NCI-H2107 (cell line): Measurements from ENCODE around the gene RNF145.
"Not testable (repeated sequence)": the region's sequence is repeated elsewhere in the genome, so short reads cannot be mapped to it uniquely, and the experiment has no call there.

Experiments
- DNase-seq: peaks from one replicate; lab custom pipeline; 2025; lab: John Stamatoyannopoulos, UW

Gene RNF145

GRCh38 chr5:159190170-159190569 lies 19.2 kb downstream of the RNF145 start:
- DNase-seq = no peak

DNA sequence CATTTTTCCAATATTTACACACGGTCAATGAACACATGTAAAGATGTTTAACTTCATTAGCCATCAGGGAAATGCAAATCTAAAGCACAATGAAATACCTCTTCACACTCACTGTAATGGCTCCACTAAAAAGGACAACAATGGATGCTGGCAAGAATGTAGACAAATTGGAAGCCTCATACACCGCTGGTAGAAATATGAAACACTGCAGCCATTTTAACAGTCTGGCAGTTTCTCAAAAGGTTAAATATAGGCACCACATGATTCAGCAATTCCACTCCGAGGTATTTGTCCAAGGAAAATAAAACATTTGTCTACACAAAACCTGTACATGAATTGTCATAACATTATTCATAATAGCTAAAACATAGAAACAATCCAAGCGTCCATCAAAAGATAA lies 20.0 kb downstream of the RNF145 start:
- no peak for DNase-seq

DNA sequence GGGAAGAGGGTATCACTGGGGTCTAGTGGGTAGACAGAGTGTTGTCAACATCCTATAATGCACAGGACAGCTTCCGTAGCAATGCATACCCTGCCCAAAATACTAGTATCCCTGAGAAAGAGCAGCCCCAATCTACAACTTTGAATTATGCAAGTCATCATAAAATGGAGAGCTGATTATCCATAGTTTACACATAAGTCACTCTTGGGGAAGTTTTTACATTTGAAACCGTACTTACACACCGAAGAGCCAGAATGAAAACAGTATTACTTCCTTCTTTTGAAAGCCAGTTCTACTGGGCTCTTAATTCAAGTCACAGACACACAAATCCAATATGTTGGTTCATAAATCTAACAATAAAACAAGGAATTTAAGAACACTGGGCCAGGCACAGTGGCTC lies 21.6 kb downstream of the RNF145 start:
- DNase-seq = no peak

GRCh38 chr5:159186319-159186718 lies 23.0 kb downstream of the RNF145 start:
- DNase-seq = no peak

GRCh38 chr5:159185773-159186172 lies 23.6 kb downstream of the RNF145 start:
- DNase-seq = no peak

- no peak for DNase-seq
Observed at GRCh38 chr5:159184858-159185381, 24.4 kb downstream of the RNF145 start.

DNA sequence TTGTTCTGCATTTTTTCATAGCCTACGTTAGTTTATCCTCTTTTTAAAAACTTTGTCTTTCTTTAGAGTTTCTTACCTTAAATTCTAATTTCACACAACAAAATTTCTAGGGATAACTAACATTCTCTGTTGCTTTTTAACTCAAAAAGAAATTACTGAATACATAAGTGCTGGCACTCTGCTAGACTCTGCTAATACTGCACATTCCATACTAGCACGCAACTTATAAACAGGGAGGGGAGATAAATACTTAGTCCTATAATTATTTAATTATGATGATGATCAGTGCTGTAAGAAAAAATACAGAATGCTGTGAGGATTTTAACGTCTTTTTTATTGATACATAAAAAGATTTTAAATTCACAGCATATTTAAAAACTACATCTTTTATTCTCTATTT lies 25.1 kb downstream of the RNF145 start:
- no peak for DNase-seq

DNA sequence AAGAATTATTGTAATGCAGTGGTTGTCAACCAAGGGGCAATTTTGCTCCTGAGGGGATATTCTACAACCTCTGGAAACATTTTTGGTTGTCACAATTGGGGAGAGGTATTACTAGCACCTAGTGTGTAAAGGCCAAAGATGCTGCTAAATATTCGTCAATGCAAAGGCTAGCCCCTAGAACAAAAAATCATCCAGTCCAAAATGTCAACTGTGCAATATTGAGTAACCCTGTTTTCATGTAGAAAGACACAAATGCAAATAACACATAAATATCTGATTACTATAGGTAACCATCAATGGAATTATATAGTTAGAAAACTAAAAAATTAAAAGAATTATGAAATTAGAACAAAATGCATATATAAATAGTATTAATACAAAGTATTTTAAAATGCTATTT lies 26.1 kb downstream of the RNF145 start:
- no peak for DNase-seq

DNA sequence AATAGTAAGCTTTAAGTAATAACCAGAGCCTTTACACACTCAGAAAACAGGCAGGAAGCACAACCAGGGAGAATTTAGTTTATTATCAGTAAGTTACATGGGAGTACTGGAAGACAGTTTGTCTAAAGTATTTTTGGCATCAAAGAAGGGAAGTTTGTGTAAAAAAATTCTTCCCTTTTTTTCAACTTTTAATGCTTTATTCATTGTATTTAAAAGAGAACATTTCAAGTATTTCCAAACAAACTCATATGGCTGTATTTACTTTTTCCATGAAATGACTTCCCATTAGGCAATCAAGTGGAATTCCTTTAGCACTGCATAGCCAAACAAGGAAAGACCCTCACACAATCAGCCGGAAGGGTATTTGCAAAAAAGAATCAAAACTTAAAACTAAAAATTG lies 26.7 kb downstream of the RNF145 start:
- DNase-seq = no peak

DNA sequence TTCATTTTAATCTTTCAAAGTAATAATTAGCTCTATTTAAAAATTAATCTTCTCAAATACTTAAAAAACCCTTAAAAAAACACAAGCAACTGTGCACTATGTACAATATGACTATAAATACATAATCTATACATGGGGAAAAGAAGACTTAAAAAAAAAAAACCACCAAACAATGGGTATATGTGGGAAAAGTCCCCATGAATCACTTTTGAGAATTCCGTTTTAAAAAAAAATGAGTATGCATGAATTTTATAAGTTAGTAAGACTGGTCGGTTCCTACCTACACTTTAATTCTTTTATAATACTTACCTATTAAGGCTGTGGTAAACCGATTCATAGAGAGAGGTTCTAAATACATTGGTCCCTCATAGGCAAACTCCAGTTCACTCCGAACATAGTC lies 27.7 kb downstream of the RNF145 start:
- DNase-seq = no peak

DNA sequence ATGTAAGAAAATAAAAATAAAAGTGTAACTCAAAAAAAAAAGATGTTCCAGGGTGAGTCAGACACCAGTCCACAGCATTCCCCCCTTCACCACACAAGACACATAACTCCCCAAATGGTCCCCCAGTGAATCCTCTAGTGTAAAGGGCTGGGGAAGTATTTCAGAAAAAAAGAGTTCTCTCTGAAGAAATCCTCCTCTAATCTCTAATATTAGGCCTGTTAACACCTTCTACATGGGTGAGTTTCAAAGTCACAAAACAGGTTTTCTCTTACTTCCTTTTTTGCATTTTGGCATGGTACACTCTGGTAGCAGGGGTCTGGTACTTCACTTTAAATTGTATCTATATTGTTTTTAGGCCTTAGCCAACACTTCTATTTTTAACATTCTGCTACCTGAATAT lies 28.2 kb downstream of the RNF145 start:
- DNase-seq = no peak

DNA sequence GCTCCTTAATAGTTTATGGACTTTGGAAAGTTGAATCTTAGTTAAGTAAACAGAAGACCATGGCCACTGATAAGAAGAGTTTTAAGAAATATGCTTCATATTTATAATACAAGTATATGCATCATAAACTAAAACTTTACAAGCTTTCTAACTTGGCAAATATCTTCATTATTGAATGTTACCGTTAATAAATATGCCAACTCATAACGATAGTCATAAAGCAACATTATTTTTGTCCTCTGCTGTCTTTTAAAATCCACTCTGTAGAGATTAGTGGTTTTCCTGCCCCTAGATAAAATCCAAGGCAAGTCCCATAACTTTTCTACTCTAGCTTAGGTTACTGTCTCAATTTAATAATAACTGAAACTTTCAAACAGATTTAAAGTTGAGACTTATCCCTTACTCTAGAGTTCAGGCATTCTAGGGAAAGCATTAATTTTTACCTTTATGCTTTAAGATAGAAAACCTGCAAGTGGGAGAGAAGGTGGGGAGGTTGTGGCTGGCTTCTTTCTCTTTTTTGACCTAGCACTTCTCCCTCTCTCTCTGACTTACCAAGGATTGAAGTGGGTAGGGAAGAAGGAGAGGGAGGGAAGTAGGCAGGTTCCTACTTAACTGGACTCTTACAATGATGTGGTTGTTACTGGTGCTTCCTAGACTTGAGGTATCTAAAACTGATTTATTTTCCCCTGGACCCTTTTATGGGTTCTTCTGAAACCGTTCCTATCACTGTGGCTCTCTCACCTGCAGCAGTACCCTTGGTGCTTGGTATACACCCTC lies 29.6 kb downstream of the RNF145 start:
- no peak for DNase-seq

DNA sequence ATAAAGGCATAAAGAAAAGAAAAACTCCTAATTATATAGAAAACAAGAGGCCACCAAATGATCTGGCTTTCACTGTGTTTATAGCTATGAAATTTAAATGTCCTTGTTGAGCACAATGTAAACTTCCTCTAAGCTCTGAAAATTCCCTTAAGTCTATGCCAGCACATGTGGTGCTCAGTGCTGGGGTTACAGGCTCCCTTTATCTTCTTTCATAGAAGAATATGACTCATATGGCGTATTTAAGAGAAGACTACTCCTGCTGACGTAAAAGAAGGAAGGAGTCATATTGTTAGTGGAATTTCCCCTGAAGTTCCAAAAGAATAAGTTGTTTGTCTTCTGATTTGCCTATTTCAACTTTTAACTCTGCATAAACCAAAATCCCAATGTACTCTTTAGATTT lies 30.4 kb downstream of the RNF145 start:
- no peak for DNase-seq

GRCh38 chr5:159175547-159175946 lies 33.8 kb downstream of the RNF145 start:
- no peak for DNase-seq

GRCh38 chr5:159174511-159175168 lies 34.7 kb downstream of the RNF145 start:
- DNase-seq = no peak

DNA sequence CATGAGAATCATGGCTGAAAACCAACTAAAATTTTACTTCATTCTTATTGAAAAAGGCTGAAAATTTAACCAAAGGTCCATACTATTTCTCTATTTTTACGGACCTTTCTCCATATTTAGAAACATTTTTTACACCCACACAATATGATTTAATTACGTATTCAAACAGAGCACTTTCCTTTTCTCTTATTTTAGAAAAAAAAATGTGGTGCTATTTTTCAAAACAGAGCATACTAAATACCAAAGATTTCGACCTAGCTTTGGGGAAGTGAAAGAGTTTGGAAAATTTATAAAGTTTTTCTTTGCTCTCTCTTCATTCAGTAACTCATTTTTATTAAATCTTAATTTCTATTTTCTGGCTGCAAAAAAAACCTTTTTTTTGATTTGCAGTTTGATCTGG lies 38.1 kb downstream of the RNF145 start:
- no peak for DNase-seq

- DNase-seq = no peak
Observed at GRCh38 chr5:159170021-159170420, 39.3 kb downstream of the RNF145 start.

GRCh38 chr5:159166416-159166815 lies 42.9 kb downstream of the RNF145 start:
- no peak for DNase-seq

- no peak for DNase-seq
Observed at GRCh38 chr5:159163701-159164046, 45.7 kb downstream of the RNF145 start.

DNA sequence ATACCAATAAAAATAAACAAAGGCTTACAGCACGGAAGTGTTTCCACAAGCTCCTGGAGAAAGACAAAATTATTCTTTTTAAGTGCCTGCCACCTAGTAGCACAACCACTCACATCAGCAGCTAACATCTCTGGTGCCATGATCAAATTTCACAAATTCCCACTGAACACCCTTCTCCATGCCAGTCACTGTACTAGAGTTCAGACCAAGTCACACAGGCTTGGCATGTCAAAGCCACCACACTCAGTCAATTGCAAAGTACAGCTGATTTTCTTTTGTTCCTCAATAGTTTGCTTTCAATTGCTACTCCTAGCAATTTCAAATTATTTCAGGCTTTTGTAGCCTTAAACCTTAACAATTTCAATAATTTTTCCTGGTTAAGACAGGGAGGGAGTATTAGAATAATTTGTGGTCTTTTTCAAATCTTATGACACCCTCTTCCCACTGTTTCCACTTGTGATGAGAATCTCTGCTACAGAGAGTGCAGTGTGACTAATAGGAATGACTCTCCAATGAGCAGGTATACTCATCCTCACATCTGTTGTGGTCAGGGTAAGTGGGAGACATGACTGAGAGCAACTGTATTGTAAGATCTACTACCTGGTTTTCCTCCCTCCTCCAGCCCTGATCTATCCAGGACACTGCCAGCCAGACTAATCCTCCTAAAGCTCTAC lies 46.2 kb downstream of the RNF145 start:
- peak; percentile 4 for DNase-seq

GRCh38 chr5:159161361-159162214 lies 47.8 kb downstream of the RNF145 start:
- DNase-seq = no peak

GRCh38 chr5:159158553-159159091 lies 50.7 kb downstream of the RNF145 start:
- DNase-seq = not testable (repeated sequence)
